Ascending aorta (tissue), 2 donors: ENCODE results near the gene GFOD2. TPM values are rescaled to one million over a fixed set of nuclear protein-coding genes. Genes with fewer than 3 reads are reported as not detected.

Experiments
- DNase-seq, 2 donors: peaks; one replicate each; pipeline ENCODE4 v3.0.0-alpha.2; 2019; ENCODE audit warnings: low spot score in 2 of 2
- H3K27ac ChIP-seq, 2 donors: fragments of 200-600 bp; sonication (generic); one replicate each; pipeline ENCODE4 v1.5.1; 2016 to 2017; ENCODE audit warnings: mild to moderate bottlenecking in 1 of 2
- H3K27me3 ChIP-seq: fragments of 200-600 bp; sonication (generic); one replicate; pipeline ENCODE4 v1.5.1; 2017
- H3K36me3 ChIP-seq, 2 donors: fragments of 200-600 bp; sonication (generic); one replicate each; pipeline ENCODE4 v1.5.1; 2016
- H3K4me1 ChIP-seq, 2 donors: fragments of 200-600 bp; sonication (generic); one replicate each; pipeline ENCODE4 v1.5.1; 2016 to 2017; ENCODE audit warnings: mild to moderate bottlenecking in 1 of 2
- H3K4me3 ChIP-seq, 2 donors: fragments of 200-600 bp; sonication (generic); one replicate each; pipeline ENCODE4 v1.5.1; 2016 to 2017; ENCODE audit warnings: mild to moderate bottlenecking in 1 of 2
- H3K9me3 ChIP-seq, 2 donors: fragments of 200-600 bp; sonication (generic); one replicate each; pipeline ENCODE4 v1.5.1; 2016
- intact Hi-C: fragments of 100-400 bp; cut with DNase I; formaldehyde crosslinking; loops from one replicate; pipeline ENCODE4 v1.15.1; 2023
- total RNA-seq: library from RNA; depleted of rRNA; stranded (reverse); fragments of >200 nt; gene quantifications from one replicate; pipeline ENCODE4 v1.1.0, GENCODE V29; 2016
- TF ChIP-seq, protein P1 (sequence below), 3 experiments: fragments of 200-600 bp in 2 of 3; fragments of 450-650 bp in 1 of 3; sonication (generic) in 2 of 3; IDR thresholded peaks; one replicate each; pipeline ENCODE4 v1.5.1; 2016 to 2019; ENCODE audit warnings: antibody characterized with exemption in 3 of 3, mild to moderate bottlenecking in 1 of 3, moderate library complexity in 1 of 3

Gene GFOD2
- total RNA-seq, 1 donor from 2014 or later = 43.5 TPM

DNA sequence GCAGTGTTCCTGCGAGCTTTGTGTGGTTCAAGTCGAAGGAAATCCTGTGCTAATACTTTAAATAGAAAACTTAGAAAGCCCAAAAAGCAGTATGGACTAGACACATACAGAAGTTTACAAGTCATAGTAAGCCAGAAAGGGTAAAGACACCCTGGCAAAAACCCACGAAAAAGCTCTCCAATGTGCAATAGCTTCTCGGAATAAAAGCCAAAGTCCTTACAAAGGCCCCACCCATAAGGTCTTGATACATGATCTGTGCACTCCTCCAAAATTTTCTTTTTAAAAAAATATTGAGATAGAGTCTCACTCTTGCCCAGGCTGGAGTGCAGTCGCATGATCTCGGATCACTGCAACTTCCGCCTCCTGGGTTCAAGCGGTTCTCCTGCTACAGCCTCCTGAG is 42.2 kb downstream of the GFOD2 start:
- H3K27ac ChIP-seq = no peak overlapping the region
- TF ChIP-seq, protein P1, sequence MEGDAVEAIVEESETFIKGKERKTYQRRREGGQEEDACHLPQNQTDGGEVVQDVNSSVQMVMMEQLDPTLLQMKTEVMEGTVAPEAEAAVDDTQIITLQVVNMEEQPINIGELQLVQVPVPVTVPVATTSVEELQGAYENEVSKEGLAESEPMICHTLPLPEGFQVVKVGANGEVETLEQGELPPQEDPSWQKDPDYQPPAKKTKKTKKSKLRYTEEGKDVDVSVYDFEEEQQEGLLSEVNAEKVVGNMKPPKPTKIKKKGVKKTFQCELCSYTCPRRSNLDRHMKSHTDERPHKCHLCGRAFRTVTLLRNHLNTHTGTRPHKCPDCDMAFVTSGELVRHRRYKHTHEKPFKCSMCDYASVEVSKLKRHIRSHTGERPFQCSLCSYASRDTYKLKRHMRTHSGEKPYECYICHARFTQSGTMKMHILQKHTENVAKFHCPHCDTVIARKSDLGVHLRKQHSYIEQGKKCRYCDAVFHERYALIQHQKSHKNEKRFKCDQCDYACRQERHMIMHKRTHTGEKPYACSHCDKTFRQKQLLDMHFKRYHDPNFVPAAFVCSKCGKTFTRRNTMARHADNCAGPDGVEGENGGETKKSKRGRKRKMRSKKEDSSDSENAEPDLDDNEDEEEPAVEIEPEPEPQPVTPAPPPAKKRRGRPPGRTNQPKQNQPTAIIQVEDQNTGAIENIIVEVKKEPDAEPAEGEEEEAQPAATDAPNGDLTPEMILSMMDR (IDR thresholded peaks at IDR 0.05) = no peak
- H3K27me3 ChIP-seq = no peaks in the 10 kb centered on the region
- H3K36me3 ChIP-seq = peaks cover 2 to 13% of the 10 kb centered on the region in 2 donors
- intact Hi-C loops = no loop called here
- no peaks in the 10 kb centered on the region for H3K9me3 ChIP-seq
- no peaks in the 10 kb centered on the region for H3K4me1 ChIP-seq
- no peak overlapping the region for H3K4me3 ChIP-seq
- no peak for DNase-seq

DNA sequence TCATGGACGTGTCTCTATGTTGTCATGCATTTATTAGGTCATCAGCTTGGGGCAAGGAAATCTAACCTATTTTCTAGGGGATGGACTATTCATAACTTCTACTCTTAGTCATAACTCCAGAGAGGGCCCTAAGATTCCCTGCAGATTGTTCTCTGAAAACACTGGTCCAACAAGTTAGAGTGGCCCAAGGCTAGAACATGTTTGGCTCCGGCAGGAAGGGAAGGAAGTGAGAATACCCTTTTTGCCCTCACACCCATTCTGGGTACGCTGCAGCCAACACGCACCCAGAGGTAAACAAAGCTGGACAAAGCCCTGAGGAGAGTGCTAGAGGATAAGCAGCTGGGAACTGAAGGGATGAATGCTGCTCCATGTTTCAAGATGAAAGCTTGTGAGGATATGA is 42.6 kb downstream of the GFOD2 start:
- Histone ChIP-seq H3K4me1 (no peaks in the 10 kb centered on the region), H3K27me3 (no peaks in the 10 kb centered on the region), H3K4me3 (no peak overlapping the region), H3K27ac (no peak overlapping the region), H3K9me3 (no peaks in the 10 kb centered on the region), H3K36me3 (peaks cover 2 to 10% of the 10 kb centered on the region in 2 donors)
- DNase-seq = no peak
- intact Hi-C loops = no loop called here
- TF ChIP-seq, protein P1 (IDR thresholded peaks at IDR 0.05) = no peak

DNA sequence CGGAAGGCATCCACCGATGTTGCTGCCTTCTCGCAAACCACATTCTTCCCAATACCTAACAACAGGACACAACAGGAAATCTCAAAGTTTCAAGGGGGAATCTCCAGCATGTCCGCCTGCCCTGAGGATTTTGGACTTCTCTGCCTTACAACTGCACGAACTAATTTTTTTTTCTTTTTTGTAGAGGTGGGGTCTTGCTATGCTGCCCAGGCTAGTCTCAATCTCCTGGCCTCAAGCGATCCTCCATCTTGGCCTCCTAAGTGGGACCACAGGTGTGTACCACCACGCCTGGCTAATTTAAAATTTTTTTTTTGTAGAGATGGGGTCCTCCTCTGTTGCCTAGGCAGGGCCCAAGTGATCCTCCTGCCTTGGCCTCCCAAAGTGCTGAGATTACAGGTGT is 43.1 kb downstream of the GFOD2 start:
- H3K36me3 ChIP-seq = peaks cover 2 to 10% of the 10 kb centered on the region in 2 donors
- H3K9me3 ChIP-seq = no peaks in the 10 kb centered on the region
- intact Hi-C loops = no loop called here
- TF ChIP-seq, protein P1 (IDR thresholded peaks at IDR 0.05) = no peak
- no peak for DNase-seq
- H3K4me3 ChIP-seq = no peak overlapping the region
- no peak overlapping the region for H3K27ac ChIP-seq
- H3K27me3 ChIP-seq = no peaks in the 10 kb centered on the region
- H3K4me1 ChIP-seq = no peaks in the 10 kb centered on the region

DNA sequence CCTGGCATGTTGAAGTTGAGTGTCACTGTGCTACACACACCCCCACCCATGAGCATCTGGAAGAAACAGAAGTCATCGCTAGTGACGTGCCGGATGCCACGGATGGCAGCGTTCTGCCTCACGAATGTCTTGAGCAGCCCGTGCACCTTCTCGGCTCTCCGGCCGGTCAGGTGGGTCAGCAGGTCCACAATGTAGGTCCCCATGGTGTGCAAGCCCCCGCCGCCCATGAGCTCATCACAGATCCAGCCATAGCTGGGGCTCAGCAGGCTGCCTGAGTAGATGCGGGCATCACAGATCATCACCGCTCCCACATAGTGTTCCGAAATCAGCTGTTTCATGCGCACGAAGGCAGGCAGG is 43.6 kb downstream of the GFOD2 start:
- Histone ChIP-seq H3K4me3 (no peak overlapping the region), H3K27ac (no peak overlapping the region), H3K36me3 (peaks cover 2 to 7% of the 10 kb centered on the region in 2 donors), H3K4me1 (no peaks in the 10 kb centered on the region), H3K9me3 (no peaks in the 10 kb centered on the region), H3K27me3 (no peaks in the 10 kb centered on the region)
- no peak for DNase-seq
- TF ChIP-seq, protein P1 (IDR thresholded peaks at IDR 0.05) = no peak
- intact Hi-C loops = no loop called here

DNA sequence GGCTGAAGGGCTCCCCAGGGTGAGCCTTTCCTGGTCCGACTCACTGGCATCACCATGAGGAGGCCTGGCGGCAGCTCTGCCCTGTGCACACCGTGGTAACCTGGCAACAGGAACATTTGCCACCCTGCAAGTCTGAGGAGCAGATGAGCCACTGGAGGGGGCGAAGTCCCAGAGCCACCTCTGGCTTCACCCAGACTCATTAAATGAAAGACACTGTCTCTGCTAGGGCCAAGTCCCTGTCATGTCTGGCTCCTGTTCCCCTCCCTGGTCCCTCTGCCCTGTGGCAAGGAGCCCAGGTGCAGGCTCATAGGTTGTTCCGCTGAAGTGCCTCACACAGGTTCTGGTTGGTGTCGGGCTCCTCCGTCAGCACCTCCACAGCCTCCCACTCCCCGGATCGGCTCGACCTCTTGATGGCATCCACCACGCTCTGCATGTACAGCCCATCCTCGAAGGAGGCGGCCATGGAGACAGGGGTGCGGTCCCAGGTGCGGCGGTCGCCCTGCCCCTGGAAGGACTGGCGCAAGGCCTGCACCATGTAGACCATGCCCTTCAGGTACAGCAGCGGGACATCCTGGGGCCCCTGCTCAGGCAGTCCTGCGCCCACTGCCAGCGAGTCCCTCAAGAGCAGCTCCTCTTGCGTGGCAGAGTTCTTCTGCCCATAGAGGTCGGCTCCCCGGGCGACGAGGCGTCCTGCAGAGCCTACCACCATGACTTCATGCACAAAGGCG is 44.1 kb downstream of the GFOD2 start:
- H3K4me1 ChIP-seq = no peaks in the 10 kb centered on the region
- H3K9me3 ChIP-seq = no peaks in the 10 kb centered on the region
- no peak overlapping the region for H3K4me3 ChIP-seq
- intact Hi-C loops = no loop called here
- H3K36me3 ChIP-seq = peaks cover 1 to 2% of the 10 kb centered on the region in 2 donors
- H3K27ac ChIP-seq = peak overlapping the region in 1 of 2 donors; percentile 82
- H3K27me3 ChIP-seq = no peaks in the 10 kb centered on the region
- TF ChIP-seq, protein P1 (IDR thresholded peaks at IDR 0.05) = no peak
- no peak for DNase-seq
